22Rv1 (cell line): ENCODE measurements around the gene EYS.

Experiments used
- ZFX ChIP-seq: fragments of 450-650 bp; IDR thresholded peaks from 2 replicates; pipeline ENCODE4 v1.6.1; 2017; ENCODE audit warnings: antibody characterized with exemption, borderline replicate concordance
- TF ChIP-seq, protein P1 (sequence below): fragments of 450-650 bp; IDR thresholded peaks from 2 replicates; pipeline ENCODE4 v1.5.1; 2017; ENCODE audit warnings: mild to moderate bottlenecking

DNA sequence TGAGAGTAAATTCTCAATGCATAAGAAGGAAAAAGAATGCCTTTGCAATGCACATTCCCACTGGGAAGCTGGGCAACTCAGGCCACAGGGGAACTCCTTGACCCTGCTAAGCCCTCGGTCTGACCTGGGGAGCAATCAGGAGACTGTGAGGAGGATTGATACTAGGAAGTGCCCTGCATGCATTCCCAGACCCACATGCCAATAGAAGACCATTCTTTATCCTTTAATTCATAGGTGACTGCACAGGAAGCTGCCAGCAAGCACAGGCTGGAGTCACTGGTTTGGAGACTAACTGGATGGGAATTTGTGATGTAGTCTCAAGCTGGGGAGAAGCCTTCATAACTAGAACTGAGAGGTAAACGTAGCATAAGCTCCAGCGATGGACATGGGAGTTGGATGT lies 1012.7 kb downstream of the EYS start:
- TF ChIP-seq, protein P1, sequence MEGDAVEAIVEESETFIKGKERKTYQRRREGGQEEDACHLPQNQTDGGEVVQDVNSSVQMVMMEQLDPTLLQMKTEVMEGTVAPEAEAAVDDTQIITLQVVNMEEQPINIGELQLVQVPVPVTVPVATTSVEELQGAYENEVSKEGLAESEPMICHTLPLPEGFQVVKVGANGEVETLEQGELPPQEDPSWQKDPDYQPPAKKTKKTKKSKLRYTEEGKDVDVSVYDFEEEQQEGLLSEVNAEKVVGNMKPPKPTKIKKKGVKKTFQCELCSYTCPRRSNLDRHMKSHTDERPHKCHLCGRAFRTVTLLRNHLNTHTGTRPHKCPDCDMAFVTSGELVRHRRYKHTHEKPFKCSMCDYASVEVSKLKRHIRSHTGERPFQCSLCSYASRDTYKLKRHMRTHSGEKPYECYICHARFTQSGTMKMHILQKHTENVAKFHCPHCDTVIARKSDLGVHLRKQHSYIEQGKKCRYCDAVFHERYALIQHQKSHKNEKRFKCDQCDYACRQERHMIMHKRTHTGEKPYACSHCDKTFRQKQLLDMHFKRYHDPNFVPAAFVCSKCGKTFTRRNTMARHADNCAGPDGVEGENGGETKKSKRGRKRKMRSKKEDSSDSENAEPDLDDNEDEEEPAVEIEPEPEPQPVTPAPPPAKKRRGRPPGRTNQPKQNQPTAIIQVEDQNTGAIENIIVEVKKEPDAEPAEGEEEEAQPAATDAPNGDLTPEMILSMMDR, result no peak
- no peak for TF ChIP-seq ZFX
